Hindlimb muscle (tissue), 1 donor: Measurements from ENCODE around the gene NUP62CL. TPM values are rescaled to one million over a fixed set of nuclear protein-coding genes. Genes with fewer than 3 reads are reported as not detected.
"Not testable (repeated sequence)": the region's sequence is repeated elsewhere in the genome, so short reads cannot be mapped to it uniquely, and the experiment has no call there.

Experiments
- DNase-seq: peaks from one replicate; pipeline ENCODE4 v3.0.0-alpha.2; 2013
- polyA plus RNA-seq: library from polyadenylated mRNA; unstranded; fragments of 120-200 nt; gene quantifications from one replicate; pipeline ENCODE4 v1.2.1, GENCODE V29; 2013; ENCODE audit not compliant: insufficient read length

NUP62CL gene, protein sequence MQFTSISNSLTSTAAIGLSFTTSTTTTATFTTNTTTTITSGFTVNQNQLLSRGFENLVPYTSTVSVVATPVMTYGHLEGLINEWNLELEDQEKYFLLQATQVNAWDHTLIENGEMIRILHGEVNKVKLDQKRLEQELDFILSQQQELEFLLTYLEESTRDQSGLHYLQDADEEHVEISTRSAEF
- polyA plus RNA-seq, result 0.98 TPM

GRCh38 chrX:107205770-107206696, at the start of gene NUP62CL, which contains the start of gene DNAAF6:
Gene NUP62CL, minus strand, starts transcription at chrX:107206433. Its CDS starts 31,287 bp downstream, at chrX:107175146.
Gene DNAAF6, plus strand, starts transcription at chrX:107206611. Its CDS starts 6,265 bp downstream, at chrX:107212876.
- peak; percentile 23 for DNase-seq

- DNase-seq, result no peak
These were observed 22.2 kb upstream of the NUP62CL start for GRCh38 chrX:107228486-107228819.

DNA sequence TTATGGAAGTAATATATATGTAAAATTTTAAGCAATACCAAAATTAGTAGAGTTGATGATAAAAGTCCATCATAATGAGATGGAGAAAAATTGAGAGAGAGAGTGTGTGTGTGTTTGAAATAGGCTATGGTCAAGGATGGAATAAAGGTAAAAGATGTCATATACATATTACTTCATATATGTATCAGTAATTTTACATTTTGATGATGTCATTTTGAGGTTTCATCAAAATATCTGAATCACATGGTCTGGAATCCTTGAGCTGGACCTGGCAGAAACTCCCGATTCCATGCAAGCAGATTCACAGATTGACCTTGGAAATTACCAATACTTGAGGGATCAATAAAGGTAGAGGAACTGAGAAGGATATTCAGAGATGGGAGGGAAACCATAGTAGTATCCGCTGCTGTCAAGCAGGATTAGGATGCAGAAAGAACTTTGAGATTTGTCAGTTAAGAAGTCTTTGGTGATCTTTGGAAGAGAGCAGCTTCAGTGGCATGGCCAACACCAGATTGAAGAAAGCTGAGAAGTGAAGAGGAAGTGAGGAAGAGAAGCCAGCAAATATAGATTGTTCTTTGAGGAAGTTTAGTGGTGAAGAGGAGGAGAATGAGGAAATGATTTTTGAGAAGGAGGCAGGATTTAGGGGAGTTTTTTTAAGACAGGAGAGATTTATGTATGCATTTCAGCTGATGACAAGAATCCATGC, 21.7 kb upstream of the NUP62CL start:
- no peak for DNase-seq

GRCh38 chrX:107226757-107227156, 20.5 kb upstream of the NUP62CL start:
- DNase-seq, result no peak

- DNase-seq, result no peak
These were observed 7.2 kb upstream of the NUP62CL start for GRCh38 chrX:107213477-107213876.

DNA sequence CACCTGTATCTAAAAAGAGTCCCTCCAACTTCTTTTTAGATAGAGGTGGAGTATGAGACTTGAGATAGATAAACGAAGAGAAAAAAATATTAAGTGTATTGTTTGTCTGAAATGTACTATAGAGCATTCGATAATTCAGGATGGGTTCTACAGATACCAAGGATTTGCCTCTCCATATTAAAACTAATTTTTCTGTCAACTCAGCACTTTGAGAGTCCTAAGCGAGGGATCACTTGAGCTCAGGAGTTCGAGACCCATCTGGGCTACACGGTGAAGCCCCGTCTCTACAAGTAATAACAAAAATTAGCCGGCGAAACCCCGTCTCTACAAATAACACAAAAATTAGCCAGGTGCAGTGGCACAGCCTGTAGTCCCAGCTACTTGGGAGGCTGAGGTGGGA, 1.7 kb upstream of the NUP62CL start:
- DNase-seq, result no peak

DNA sequence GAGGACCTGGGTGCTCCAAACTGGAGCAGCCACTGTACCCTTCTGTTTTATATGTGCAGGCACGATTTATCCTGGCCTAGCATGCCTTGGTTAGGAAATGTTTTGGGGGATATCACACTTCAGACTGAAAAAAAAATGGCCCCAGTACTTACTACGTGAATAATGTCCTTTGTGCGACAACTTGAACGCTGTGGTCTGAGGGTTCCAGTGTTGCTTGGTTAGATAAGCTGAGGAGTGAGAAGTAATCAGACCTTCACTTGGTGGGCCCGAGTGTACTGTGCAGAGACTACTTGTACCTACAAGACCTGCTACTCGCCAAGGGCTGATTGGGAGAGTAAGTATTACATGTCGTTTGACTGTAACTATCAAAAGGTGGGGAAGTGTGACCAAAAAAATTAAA, 856 bp upstream of the NUP62CL start:
- no peak for DNase-seq

- no peak for DNase-seq
These were observed 448 bp upstream of the NUP62CL start for GRCh38 chrX:107206697-107207065.

- no peak for DNase-seq
These were observed 2.1 kb downstream of the NUP62CL start for GRCh38 chrX:107204068-107204605.

DNA sequence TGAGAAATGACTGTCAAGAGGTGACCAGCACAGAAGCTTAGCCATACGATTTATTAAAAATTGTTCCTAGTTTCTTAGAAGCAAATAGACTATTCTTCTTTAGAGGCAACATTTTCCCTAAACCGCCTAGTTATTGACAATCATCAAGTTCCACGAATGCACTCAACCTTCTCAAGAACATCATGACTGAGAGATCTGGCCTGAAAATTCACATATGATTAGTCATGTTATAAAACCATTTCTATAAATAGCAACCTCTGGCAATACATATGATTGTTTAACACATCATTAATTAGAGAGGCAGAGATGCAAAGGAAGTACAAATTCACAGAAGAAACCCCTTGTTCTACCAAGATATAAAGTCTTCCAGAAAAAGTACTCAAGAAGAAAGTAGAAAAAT, 6.7 kb downstream of the NUP62CL start:
- no peak for DNase-seq

DNA sequence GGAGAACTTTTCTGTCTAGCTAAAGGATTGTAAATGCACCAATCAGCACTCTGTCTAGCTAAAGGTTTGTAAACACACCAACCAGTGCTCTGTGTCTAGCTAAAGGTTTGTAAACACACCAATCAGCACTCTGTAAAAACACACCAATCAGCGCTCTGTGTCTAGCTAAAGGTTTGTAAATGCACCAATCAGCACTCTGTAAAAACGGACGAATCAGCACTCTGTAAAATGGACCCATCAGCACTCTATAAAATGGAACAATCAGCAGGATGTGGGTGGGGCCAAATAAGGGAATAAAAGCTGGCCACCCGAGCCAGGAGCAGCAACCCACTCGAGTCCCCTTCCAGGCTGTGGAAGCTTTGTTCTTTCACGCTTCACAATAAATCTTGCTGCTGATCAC, 8.2 kb downstream of the NUP62CL start:
- not testable (repeated sequence) for DNase-seq

DNA sequence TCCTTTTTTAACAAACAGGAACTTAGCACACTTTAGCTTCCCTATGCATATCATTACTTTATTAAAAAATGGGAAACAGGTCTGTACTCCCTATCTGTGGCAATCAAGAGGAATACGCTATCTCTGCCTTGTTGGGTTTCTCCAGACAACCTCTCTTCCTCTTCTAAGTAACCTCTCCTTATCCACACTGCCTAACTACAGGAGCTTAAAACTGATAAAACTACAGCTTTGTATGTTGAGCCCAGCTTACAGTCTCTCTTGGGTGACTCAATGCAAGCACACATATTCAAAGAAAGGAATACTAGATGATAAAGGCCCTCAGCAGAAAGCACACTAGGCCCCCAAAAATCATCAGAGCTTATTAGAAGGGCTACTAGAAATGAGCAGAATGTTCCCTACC, 8.9 kb downstream of the NUP62CL start:
- no peak for DNase-seq

GRCh38 chrX:107171369-107172102, 34.7 kb downstream of the NUP62CL start:
- no peak for DNase-seq

- no peak for DNase-seq
These were observed 37.5 kb downstream of the NUP62CL start for GRCh38 chrX:107168712-107169111.

DNA sequence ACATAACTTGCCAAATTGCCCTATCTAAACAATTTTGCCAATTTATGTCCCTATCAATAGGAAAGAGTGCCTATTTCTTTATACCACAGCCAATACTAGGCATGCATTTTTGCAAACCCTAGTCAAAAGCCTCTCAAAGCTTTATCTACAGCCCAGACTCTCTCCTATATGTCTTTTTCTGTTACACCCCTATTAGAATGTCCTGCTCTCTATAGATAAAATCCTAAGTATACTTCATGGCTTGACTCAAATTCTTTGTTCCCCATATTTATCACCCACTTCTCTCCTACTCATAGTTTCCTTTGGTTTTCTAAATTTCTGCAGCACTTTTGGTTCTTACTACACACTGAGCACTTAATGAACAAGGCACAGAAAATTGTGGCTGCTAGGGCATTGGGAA, 38.0 kb downstream of the NUP62CL start:
- DNase-seq, result no peak

GRCh38 chrX:107167163-107167921, 38.9 kb downstream of the NUP62CL start:
- no peak for DNase-seq

GRCh38 chrX:107157618-107158017, 48.6 kb downstream of the NUP62CL start:
- not testable (repeated sequence) for DNase-seq

DNA sequence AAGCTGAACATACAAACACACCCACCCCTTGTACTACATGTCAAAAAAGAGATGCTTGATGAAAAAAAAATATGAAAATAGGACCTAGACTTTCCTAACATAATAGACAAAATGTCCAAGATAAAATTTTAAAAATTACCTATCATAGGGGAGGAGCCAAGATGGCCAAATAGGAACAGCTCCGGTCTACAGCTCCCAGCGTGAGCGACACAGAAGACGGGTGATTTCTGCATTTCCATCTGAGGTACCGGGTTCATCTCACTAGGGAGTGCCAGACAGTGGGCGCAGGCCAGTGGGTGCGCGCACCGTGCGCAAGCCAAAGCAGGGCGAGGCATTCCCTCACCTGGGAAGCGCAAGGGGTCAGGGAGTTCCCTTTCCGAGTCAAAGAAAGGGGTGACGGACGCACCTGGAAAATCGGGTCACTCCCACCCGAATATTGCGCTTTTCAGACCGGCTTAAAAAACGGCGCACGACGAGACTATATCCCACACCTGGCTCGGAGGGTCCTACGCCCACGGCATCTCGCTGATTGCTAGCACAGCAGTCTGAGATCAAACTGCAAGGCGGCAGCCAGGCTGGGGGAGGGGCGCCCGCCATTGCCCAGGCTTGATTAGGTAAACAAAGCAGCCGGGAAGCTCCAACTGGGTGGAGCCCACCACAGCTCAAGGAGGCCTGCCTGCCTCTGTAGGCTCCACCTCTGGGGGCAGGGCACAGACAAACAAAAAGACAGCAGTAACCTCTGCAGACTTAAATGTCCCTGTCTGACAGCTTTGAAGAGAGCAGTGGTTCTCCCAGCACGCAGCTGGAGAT, 50.4 kb downstream of the NUP62CL start:
- not testable (repeated sequence) for DNase-seq

GRCh38 chrX:107154787-107155620, 51.2 kb downstream of the NUP62CL start:
- no peak for DNase-seq

- no peak for DNase-seq
These were observed 53.2 kb downstream of the NUP62CL start for GRCh38 chrX:107153005-107153404.
